H1 (cell line): ENCODE measurements around the gene PCSK9. TPM values are rescaled to one million over a fixed set of nuclear protein-coding genes. Genes with fewer than 3 reads are reported as not detected.

Experiments used
- CTCF ChIA-PET: fragments of 300-600 bp; sonication (Branson Sonifier 250); formaldehyde crosslinking; loops from one replicate; lab custom pipeline; 2021; ENCODE audit not compliant: partially characterized antibody; lab: Charles Lee
- POLR2A ChIA-PET: fragments of 300-600 bp; sonication (Branson Sonifier 250); formaldehyde crosslinking; loops from one replicate; lab custom pipeline; 2021; ENCODE audit warnings: inconsistent platforms; ENCODE audit not compliant: partially characterized antibody; lab: Charles Lee
- DNase-seq, 2 experiments: peaks; one replicate each; pipeline versions ENCODE4 v3.0.0 to v3.0.0-alpha.2; 2010 to 2022; ENCODE audit warnings: low spot score in 2 of 2, low read depth in 1 of 2, mixed read lengths in 1 of 2
- FAIRE-seq: peaks from 2 replicates; lab custom pipeline; 2011; peaks lifted over from hg19 to GRCh38; lab: Jason Lieb, UNC
- H2AFZ ChIP-seq: 2 replicates; pipeline ENCODE4 v1.8.1; 2012; ENCODE audit warnings: low read length, inconsistent platforms
- H2AK5ac ChIP-seq: 2 replicates; pipeline ENCODE4 v1.6.1; 2013; ENCODE audit warnings: low read depth, low read length
- H2BK120ac ChIP-seq: replicated peaks from 2 replicates; pipeline ENCODE3; 2013; ENCODE audit warnings: low read depth, low read length, inconsistent platforms
- H2BK12ac ChIP-seq: 2 replicates; pipeline ENCODE4 v1.6.1; 2013; ENCODE audit warnings: low read depth, low read length
- H2BK15ac ChIP-seq: 2 replicates; pipeline ENCODE4 v1.6.1; 2013; ENCODE audit warnings: low read length
- H2BK20ac ChIP-seq: 2 replicates; pipeline ENCODE4 v1.6.1; 2013; ENCODE audit warnings: low read length
- H2BK5ac ChIP-seq: 2 replicates; pipeline ENCODE4 v1.6.1; 2013; ENCODE audit warnings: low read depth, low read length
- H3K14ac ChIP-seq: 2 replicates; pipeline ENCODE4 v1.6.1; 2013; ENCODE audit warnings: inconsistent platforms; ENCODE audit not compliant: insufficient read length
- H3K18ac ChIP-seq: 2 replicates; pipeline ENCODE4 v1.6.1; 2013; ENCODE audit warnings: low read length; ENCODE audit errors: extremely low read depth
- H3K23ac ChIP-seq: 2 replicates; pipeline ENCODE4 v1.6.1; 2013; ENCODE audit warnings: inconsistent platforms; ENCODE audit not compliant: insufficient read length
- H3K23me2 ChIP-seq: 2 replicates; pipeline ENCODE4 v1.6.1; 2013; ENCODE audit warnings: low read depth, low read length
- H3K27ac ChIP-seq: 2 replicates; pipeline ENCODE4 v1.6.1; 2011; ENCODE audit warnings: low read depth, low read length, inconsistent platforms
- H3K27me3 ChIP-seq, 4 experiments: replicated peaks in 1 of 4; 1 replicate in 1 of 4; 2 replicates in 3 of 4; pipeline versions ENCODE4 v1.6.1 to v1.8.1; 2011 to 2013; ENCODE audit warnings: low read length in 3 of 4, mild to moderate bottlenecking in 3 of 4, inconsistent platforms in 2 of 4, mixed read lengths in 2 of 4, moderate library complexity in 1 of 4; ENCODE audit not compliant: control insufficient read depth in 3 of 4, insufficient read depth in 3 of 4; ENCODE audit errors: extremely low read depth in 1 of 4
- H3K36me3 ChIP-seq, 4 experiments: 2 replicates each; pipeline versions ENCODE4 v1.6.1 to v1.8.1; 2011 to 2013; ENCODE audit warnings: mild to moderate bottlenecking in 4 of 4, low read length in 3 of 4, moderate library complexity in 2 of 4, control low read depth in 1 of 4, inconsistent platforms in 1 of 4; ENCODE audit not compliant: insufficient read depth in 4 of 4, control insufficient read depth in 2 of 4
- H3K4ac ChIP-seq: replicated peaks from 2 replicates; pipeline ENCODE3; 2013; ENCODE audit warnings: low read length, low read depth, mixed read lengths, inconsistent platforms; ENCODE audit not compliant: insufficient read length
- H3K4me1 ChIP-seq, 4 experiments: replicated peaks in 1 of 4; 1 replicate in 1 of 4; 2 replicates in 3 of 4; pipeline versions ENCODE4 v1.6.1 to v1.8.1; 2011 to 2013; ENCODE audit warnings: low read length in 3 of 4, inconsistent platforms in 2 of 4, mixed read lengths in 1 of 4; ENCODE audit not compliant: insufficient read depth in 4 of 4, control insufficient read depth in 3 of 4
- H3K4me2 ChIP-seq, 2 experiments: 2 replicates each; pipeline versions ENCODE4 v1.6.1 to v1.8.1; 2011 to 2013; ENCODE audit warnings: low read depth in 2 of 2, low read length in 2 of 2, control low read depth in 1 of 2, inconsistent platforms in 1 of 2, mild to moderate bottlenecking in 1 of 2; ENCODE audit not compliant: insufficient read depth in 1 of 2
- H3K4me3 ChIP-seq, 4 experiments: fragments of 200-600, 300-600 bp in 1 of 4; sonication (generic), shearing (Covaris generic), sonication (Bioruptor Twin) in 1 of 4; 2 replicates each; pipeline versions ENCODE4 v1.5.1 to v1.8.1; 2011 to 2016; ENCODE audit warnings: low read length in 4 of 4, low read depth in 3 of 4, control low read depth in 2 of 4, inconsistent platforms in 2 of 4, mild to moderate bottlenecking in 2 of 4, mixed read lengths in 1 of 4, moderate library complexity in 1 of 4; ENCODE audit not compliant: insufficient read depth in 2 of 4; ENCODE audit errors: extremely low read depth in 1 of 4
- H3K56ac ChIP-seq: replicated peaks from 2 replicates; pipeline ENCODE3; 2013; ENCODE audit warnings: low read depth, mild to moderate bottlenecking, mixed read lengths, low read length, inconsistent platforms; ENCODE audit not compliant: insufficient read length
- H3K79me1 ChIP-seq: 2 replicates; pipeline ENCODE4 v1.6.1; 2013; ENCODE audit warnings: low read depth, low read length, control low read depth
- H3K79me2 ChIP-seq, 2 experiments: 2 replicates each; pipeline versions ENCODE4 v1.6.1 to v1.8.1; 2012 to 2013; ENCODE audit warnings: low read length in 2 of 2, mild to moderate bottlenecking in 2 of 2, inconsistent platforms in 1 of 2; ENCODE audit not compliant: insufficient read depth in 2 of 2, control insufficient read depth in 1 of 2
- H3K9ac ChIP-seq, 4 experiments: replicated peaks in 1 of 4; 1 replicate in 1 of 4; 2 replicates in 3 of 4; pipeline versions ENCODE4 v1.6.1 to v1.8.1; 2011 to 2013; ENCODE audit warnings: low read depth in 3 of 4, low read length in 3 of 4, control low read depth in 2 of 4, mild to moderate bottlenecking in 2 of 4, moderate library complexity in 2 of 4, inconsistent platforms in 1 of 4; ENCODE audit errors: extremely low read depth in 1 of 4
- H3K9me3 ChIP-seq, 2 experiments: 2 replicates each; pipeline versions ENCODE4 v1.6.1 to v1.8.1; 2012 to 2013; ENCODE audit warnings: mild to moderate bottlenecking in 2 of 2, moderate library complexity in 2 of 2, control low read depth in 1 of 2, inconsistent platforms in 1 of 2, low read depth in 1 of 2, low read length in 1 of 2, mixed read lengths in 1 of 2; ENCODE audit not compliant: insufficient read depth in 2 of 2
- H4K20me1 ChIP-seq, 2 experiments: replicated peaks in 1 of 2; 2 replicates each; pipeline versions ENCODE3 to v1.8.1; 2011 to 2013; ENCODE audit warnings: inconsistent platforms in 2 of 2, low read length in 2 of 2, mild to moderate bottlenecking in 1 of 2; ENCODE audit not compliant: insufficient read depth in 2 of 2, control insufficient read depth in 1 of 2
- H4K5ac ChIP-seq: 2 replicates; pipeline ENCODE4 v1.6.1; 2013; ENCODE audit warnings: low read length, low read depth, mixed read lengths, inconsistent platforms; ENCODE audit not compliant: insufficient read length
- H4K8ac ChIP-seq: 2 replicates; pipeline ENCODE4 v1.8.0; 2013; ENCODE audit warnings: mild to moderate bottlenecking, moderate library complexity, low read length, inconsistent platforms; ENCODE audit not compliant: insufficient read depth; ENCODE audit errors: extremely low read depth
- H4K91ac ChIP-seq: replicated peaks from 2 replicates; pipeline ENCODE3; 2013; ENCODE audit warnings: low read length, mixed read lengths, inconsistent platforms; ENCODE audit not compliant: insufficient read length
- BACH1 ChIP-seq: IDR thresholded peaks from 2 replicates; pipeline ENCODE4 v1.6.1; 2012; ENCODE audit warnings: low read length, improper control_type of control experiment
- CBX5 ChIP-seq: fragments of 300-800, 300-1000 bp; sonication (generic); IDR thresholded peaks from 2 replicates; pipeline ENCODE4 v1.7.1; 2016; ENCODE audit warnings: antibody characterized with exemption, low read length, low read depth
- JUND ChIP-seq: IDR thresholded peaks from 2 replicates; pipeline ENCODE4 v1.6.1; 2011; ENCODE audit warnings: mild to moderate bottlenecking, improper control_type of control experiment, low read length
- KDM1A ChIP-seq: fragments of 200-600, 300-600 bp; sonication (generic); IDR thresholded peaks from 2 replicates; pipeline ENCODE4 v1.7.1; 2016; ENCODE audit warnings: mild to moderate bottlenecking, low read length, borderline replicate concordance
- KDM4A ChIP-seq: IDR thresholded peaks from one replicate; pipeline ENCODE4 v1.7.1; 2012; ENCODE audit warnings: low read depth, mild to moderate bottlenecking, moderate library complexity, low read length, inconsistent platforms; ENCODE audit not compliant: severe bottlenecking
- PHF8 ChIP-seq: fragments of 200-600 bp; sonication (generic); conservative IDR thresholded peaks from 2 replicates; pipeline ENCODE4 v1.7.1; 2012; ENCODE audit warnings: low read depth, mild to moderate bottlenecking, inconsistent platforms, low read length, moderate library complexity
- POU5F1 ChIP-seq: IDR thresholded peaks from 2 replicates; pipeline ENCODE4 v1.6.1; 2011; ENCODE audit warnings: low read depth, mild to moderate bottlenecking, low read length, moderate library complexity
- SP2 ChIP-seq: IDR thresholded peaks from 2 replicates; pipeline ENCODE4 v1.6.1; 2012; ENCODE audit warnings: mild to moderate bottlenecking, low read length, inconsistent platforms
- WGBS, 2 experiments: shearing (Covaris generic) in 1 of 2; methylation state at CpG; one replicate each; pipeline versions ENCODE4 v1.1.6 to v1.1.7; 2013 to 2015; ENCODE audit warnings: low lambda C conversion rate in 2 of 2, mixed read lengths in 2 of 2, inconsistent platforms in 1 of 2, low coverage in 1 of 2, missing lambda C conversion rate in 1 of 2; ENCODE audit not compliant: insufficient replicate concordance in 2 of 2, insufficient coverage in 1 of 2, insufficient read length in 1 of 2; ENCODE audit errors: extremely low coverage in 1 of 2, missing lambda C conversion rate in 1 of 2; 5-methylcytosine and 5-hydroxymethylcytosine counted together
- polyA plus RNA-seq, 7 experiments: library from polyadenylated mRNA; depleted of rRNA in 3 of 7; stranded (reverse) in 5 of 7; unstranded in 2 of 7; fragments of >200 nt in 5 of 7; fragments of 200-250 nt in 2 of 7; gene quantifications; 1 replicate in 5 of 7; 2 replicates in 1 of 7; 4 replicates in 1 of 7; pipeline versions ENCODE4 v1.2.1 to v1.2.3, GENCODE V29; 2011 to 2013; ENCODE audit warnings: missing spikeins in 2 of 7, mixed read lengths in 2 of 7
- total RNA-seq: library from RNA; stranded (reverse); fragmentation: NEBNext Ultra II Directional; extraction: Animal tissue kit (Norgen Biotek cat#: 25700); gene quantifications from 2 replicates; pipeline ENCODE4 v1.2.1, GENCODE V29; 2021
- TF ChIP-seq, protein P1 (sequence below): IDR thresholded peaks from 2 replicates; pipeline ENCODE4 v1.6.1; 2012; ENCODE audit warnings: low read length, inconsistent platforms
- TF ChIP-seq, protein P2 (sequence below): IDR thresholded peaks from 2 replicates; pipeline ENCODE4 v1.6.1; 2012; ENCODE audit warnings: inconsistent platforms
- TF ChIP-seq, protein P3 (sequence below): IDR thresholded peaks from 2 replicates; pipeline ENCODE4 v1.6.1; 2011; ENCODE audit warnings: low read length, improper control_type of control experiment

PCSK9 gene
- total and polyA plus RNA-seq, 2 of the 8 experiments (the other 6 are each of a cell fraction or from before 2014, with no cell fraction given), result 22.3 to 32.3 TPM

DNA sequence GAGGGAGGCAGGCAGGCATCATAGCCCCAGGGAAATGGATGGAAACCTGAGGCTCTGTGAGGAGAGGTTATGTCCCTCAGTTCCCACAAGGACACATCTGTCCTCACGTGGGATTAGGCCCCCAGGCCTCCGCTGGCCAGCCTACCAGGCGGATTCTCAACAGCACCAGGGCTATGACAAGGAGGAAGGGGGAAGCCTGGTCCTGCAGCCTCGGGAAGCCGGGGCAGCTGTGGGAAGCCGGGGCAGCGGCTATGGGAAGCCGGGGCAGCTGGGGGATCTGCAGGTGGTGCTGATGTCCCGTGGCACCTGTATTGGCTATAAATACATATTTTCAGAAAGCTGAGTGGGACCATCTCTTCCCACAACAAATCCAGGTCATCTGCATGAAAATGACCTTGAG, 21.0 kb upstream of the PCSK9 start:
- whole genome bisulfite sequencing, 2 experiments, result 77% methylated on average over 9 of the region's 9 CpGs; no CpG with 5 or more reads in 1 of the 2 experiments
- Histone ChIP-seq H2BK120ac (no peak overlapping the region), H4K5ac (no peak overlapping the region), H2BK12ac (no peak overlapping the region), H3K79me1 (no peaks in the 10 kb centered on the region), H3K79me2 (no peaks in the 10 kb centered on the region), H2BK20ac (no peak overlapping the region), H3K14ac (no peak overlapping the region), H3K27me3 (no peaks in the 10 kb centered on the region; a peak in 1 of 7 replicates), H2AK5ac (no peak overlapping the region), H3K4me2 (no peak overlapping the region), H2BK5ac (no peak overlapping the region), H4K91ac (no peak overlapping the region), H3K27ac (no peak overlapping the region), H3K9ac (no peak overlapping the region; a peak in 1 of 7 replicates), H3K36me3 (no peaks in the 10 kb centered on the region), H4K20me1 (no peaks in the 10 kb centered on the region), H3K56ac (no peak overlapping the region), H3K23ac (no peak overlapping the region), H4K8ac (no peak overlapping the region), H3K4me1 (no peaks in the 10 kb centered on the region; a peak in 2 of 7 replicates), H3K18ac (no peak overlapping the region), H3K23me2 (no peaks in the 10 kb centered on the region), H2AFZ (no peak overlapping the region), H3K9me3 (no peaks in the 10 kb centered on the region), H3K4me3 (no peak overlapping the region), H3K4ac (no peak overlapping the region), H2BK15ac (no peak overlapping the region)
- DNase-seq (no peak), FAIRE-seq (no peak)
- POLR2A ChIA-PET, result interaction anchor here (1.3 kb wide), 1 partner anchor 21 kb away, joined by 4 read pairs; the partner anchor contains the start of gene PCSK9
- CTCF ChIA-PET, result interaction anchor here (0.6 to 14.1 kb wide), 8 partner anchors 12 to 163 kb away, joined by 3 to 343 read pairs (median 4); partner anchors contain the start of gene BSND
- TF ChIP-seq JUND (no peak), POU5F1 (no peak), KDM1A (no peak), PHF8 (no peak), KDM4A (no peak), BACH1 (no peak), CBX5 (no peak), SP2 (no peak)
- TF ChIP-seq, protein P1, sequence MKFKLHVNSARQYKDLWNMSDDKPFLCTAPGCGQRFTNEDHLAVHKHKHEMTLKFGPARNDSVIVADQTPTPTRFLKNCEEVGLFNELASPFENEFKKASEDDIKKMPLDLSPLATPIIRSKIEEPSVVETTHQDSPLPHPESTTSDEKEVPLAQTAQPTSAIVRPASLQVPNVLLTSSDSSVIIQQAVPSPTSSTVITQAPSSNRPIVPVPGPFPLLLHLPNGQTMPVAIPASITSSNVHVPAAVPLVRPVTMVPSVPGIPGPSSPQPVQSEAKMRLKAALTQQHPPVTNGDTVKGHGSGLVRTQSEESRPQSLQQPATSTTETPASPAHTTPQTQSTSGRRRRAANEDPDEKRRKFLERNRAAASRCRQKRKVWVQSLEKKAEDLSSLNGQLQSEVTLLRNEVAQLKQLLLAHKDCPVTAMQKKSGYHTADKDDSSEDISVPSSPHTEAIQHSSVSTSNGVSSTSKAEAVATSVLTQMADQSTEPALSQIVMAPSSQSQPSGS, result no peak
- TF ChIP-seq, protein P2, sequence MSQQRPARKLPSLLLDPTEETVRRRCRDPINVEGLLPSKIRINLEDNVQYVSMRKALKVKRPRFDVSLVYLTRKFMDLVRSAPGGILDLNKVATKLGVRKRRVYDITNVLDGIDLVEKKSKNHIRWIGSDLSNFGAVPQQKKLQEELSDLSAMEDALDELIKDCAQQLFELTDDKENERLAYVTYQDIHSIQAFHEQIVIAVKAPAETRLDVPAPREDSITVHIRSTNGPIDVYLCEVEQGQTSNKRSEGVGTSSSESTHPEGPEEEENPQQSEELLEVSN, result no peak
- TF ChIP-seq, protein P3, sequence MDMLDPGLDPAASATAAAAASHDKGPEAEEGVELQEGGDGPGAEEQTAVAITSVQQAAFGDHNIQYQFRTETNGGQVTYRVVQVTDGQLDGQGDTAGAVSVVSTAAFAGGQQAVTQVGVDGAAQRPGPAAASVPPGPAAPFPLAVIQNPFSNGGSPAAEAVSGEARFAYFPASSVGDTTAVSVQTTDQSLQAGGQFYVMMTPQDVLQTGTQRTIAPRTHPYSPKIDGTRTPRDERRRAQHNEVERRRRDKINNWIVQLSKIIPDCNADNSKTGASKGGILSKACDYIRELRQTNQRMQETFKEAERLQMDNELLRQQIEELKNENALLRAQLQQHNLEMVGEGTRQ, result no peak
